CD8-positive, alpha-beta memory T cell (primary cell): ENCODE measurements around the gene GBP6. TPM values are rescaled to one million over a fixed set of nuclear protein-coding genes. Genes with fewer than 3 reads are reported as not detected.
"Not testable (repeated sequence)": the region's sequence is repeated elsewhere in the genome, so short reads cannot be mapped to it uniquely, and the experiment has no call there.

Experiments used
- CTCF ChIA-PET: fragments of 350-600 bp; sonication (Branson Sonifier 250); formaldehyde crosslinking; loops from one replicate; lab custom pipeline; 2021; ENCODE audit warnings: antibody characterized with exemption; lab: Charles Lee
- POLR2A ChIA-PET: fragments of 350-600 bp; sonication (Branson Sonifier 250); formaldehyde crosslinking; loops from one replicate; lab custom pipeline; 2021; ENCODE audit warnings: antibody characterized with exemption; lab: Charles Lee
- DNase-seq, 5 donors: peaks; one replicate each; pipeline versions ENCODE4 v3.0.0 to v3.0.0-alpha.2; 2020 to 2022; ENCODE audit warnings: mixed read lengths in 1 of 5
- H3K27ac ChIP-seq: one replicate; pipeline ENCODE4 v1.7.0; 2013; ENCODE audit warnings: low read depth, mild to moderate bottlenecking, low read length, moderate library complexity
- H3K27me3 ChIP-seq: 2 replicates; pipeline ENCODE4 v1.7.0; 2013; ENCODE audit warnings: low read length, mild to moderate bottlenecking; ENCODE audit not compliant: insufficient read depth, poor library complexity, severe bottlenecking
- H3K36me3 ChIP-seq: 2 replicates; pipeline ENCODE4 v1.7.0; 2013; ENCODE audit warnings: mild to moderate bottlenecking, low read length, moderate library complexity; ENCODE audit not compliant: insufficient read depth
- H3K4me1 ChIP-seq: 2 replicates; pipeline ENCODE4 v1.7.0; 2013; ENCODE audit warnings: mild to moderate bottlenecking, low read length, moderate library complexity; ENCODE audit not compliant: insufficient read depth
- H3K4me3 ChIP-seq: 2 replicates; pipeline ENCODE4 v1.7.0; 2013; ENCODE audit warnings: mild to moderate bottlenecking, low read length
- H3K9me3 ChIP-seq: 2 replicates; pipeline ENCODE4 v1.7.0; 2013; ENCODE audit warnings: mild to moderate bottlenecking, low read length
- H3K27ac Mint-ChIP-seq, 8 donors: one replicate each; pipeline ENCODE4 v1.8.0; 2020 to 2021; ENCODE audit warnings: mixed read lengths in 8 of 8, mild to moderate bottlenecking in 6 of 8, inconsistent platforms in 3 of 8, moderate library complexity in 3 of 8
- H3K27me3 Mint-ChIP-seq, 2 donors: one replicate each; pipeline ENCODE4 v1.8.0; 2020 to 2021; ENCODE audit warnings: mixed read lengths in 2 of 2, mild to moderate bottlenecking in 1 of 2, moderate library complexity in 1 of 2
- H3K36me3 Mint-ChIP-seq, 3 donors: one replicate each; pipeline ENCODE4 v1.8.0; 2020 to 2021; ENCODE audit warnings: mixed read lengths in 3 of 3, inconsistent platforms in 1 of 3, mild to moderate bottlenecking in 1 of 3
- H3K4me1 Mint-ChIP-seq, 3 donors: one replicate each; pipeline ENCODE4 v1.8.0; 2020 to 2021; ENCODE audit warnings: mixed read lengths in 3 of 3, inconsistent platforms in 1 of 3, mild to moderate bottlenecking in 1 of 3
- H3K4me3 Mint-ChIP-seq, 7 donors: one replicate each; pipeline ENCODE4 v1.8.0; 2020 to 2021; ENCODE audit warnings: mixed read lengths in 7 of 7, mild to moderate bottlenecking in 6 of 7, moderate library complexity in 4 of 7, inconsistent platforms in 2 of 7
- H3K9me3 Mint-ChIP-seq, 5 donors: one replicate each; pipeline ENCODE4 v1.8.0; 2020 to 2022; ENCODE audit warnings: mixed read lengths in 5 of 5, mild to moderate bottlenecking in 3 of 5, moderate library complexity in 2 of 5, inconsistent platforms in 1 of 5
- polyA plus RNA-seq: library from polyadenylated mRNA; unstranded; fragments of 300-500 nt; fragmentation: Illumina TruSeq; gene quantifications from one replicate; pipeline ENCODE4 v1.2.3, GENCODE V29; 2021
- total RNA-seq, 2 experiments: library from RNA; stranded (reverse); gene quantifications; one replicate each; pipeline ENCODE4 v1.2.3, GENCODE V29; 2021

Gene GBP6
- total and polyA plus RNA-seq, 3 experiments from 2014 or later = 0.13 to 0.63 (median 0.22) TPM

GRCh38 chr1:89345479-89345878, 18.4 kb upstream of the GBP6 start:
- H3K36me3 Mint-ChIP-seq = peaks cover 0 to 13% (median 0%) of the 10 kb centered on the region in 3 donors
- H3K9me3 Mint-ChIP-seq, H3K36me3 ChIP-seq, CTCF ChIA-PET, H3K4me3 Mint-ChIP-seq, H3K4me3 ChIP-seq, H3K27me3 Mint-ChIP-seq, H3K27me3 ChIP-seq, H3K4me1 ChIP-seq, H3K9me3 ChIP-seq, H3K4me1 Mint-ChIP-seq, POLR2A ChIA-PET, H3K27ac ChIP-seq, DNase-seq: not testable (repeated sequence)
- H3K27ac Mint-ChIP-seq = peak overlapping the region in 1 of 8 donors; percentile 17

- H3K27me3 ChIP-seq = no peaks in the 10 kb centered on the region
- H3K9me3 ChIP-seq = no peaks in the 10 kb centered on the region
- H3K4me3 ChIP-seq = no peak overlapping the region
- H3K27ac Mint-ChIP-seq = peak overlapping the region in 1 of 8 donors; percentile 7
- no peak overlapping the region for H3K4me3 Mint-ChIP-seq
- no peak overlapping the region for H3K27ac ChIP-seq
- POLR2A ChIA-PET = no interaction called here
- H3K4me1 ChIP-seq = no peaks in the 10 kb centered on the region
- H3K36me3 ChIP-seq = no peaks in the 10 kb centered on the region
- peaks cover 0 to 13% (median 0%) of the 10 kb centered on the region in 3 donors for H3K36me3 Mint-ChIP-seq
- no peak for DNase-seq
- peaks cover 0 to 4% of the 10 kb centered on the region in 2 donors for H3K27me3 Mint-ChIP-seq
- H3K9me3 Mint-ChIP-seq = no peaks in the 10 kb centered on the region
- CTCF ChIA-PET = no interaction called here
- H3K4me1 Mint-ChIP-seq = peaks cover 2 to 16% (median 5%) of the 10 kb centered on the region in 3 donors
Observed at GRCh38 chr1:89347296-89347695, 16.6 kb upstream of the GBP6 start.

- Mint-ChIP-seq H3K27me3 (peaks cover 0 to 4% of the 10 kb centered on the region in 2 donors), H3K9me3 (no peaks in the 10 kb centered on the region), H3K4me3 (no peak overlapping the region), H3K27ac (peak overlapping the region in 1 of 8 donors; percentile 30), H3K4me1 (peaks cover 9 to 25% (median 13%) of the 10 kb centered on the region in 3 donors), H3K36me3 (peaks cover 0 to 7% (median 0%) of the 10 kb centered on the region in 3 donors)
- Histone ChIP-seq H3K36me3 (no peaks in the 10 kb centered on the region), H3K9me3 (no peaks in the 10 kb centered on the region), H3K4me1 (no peaks in the 10 kb centered on the region), H3K4me3 (no peak overlapping the region), H3K27me3 (no peaks in the 10 kb centered on the region), H3K27ac (no peak overlapping the region)
- ChIA-PET CTCF (interaction anchor here (0.9 kb wide), 1 partner anchor 8 kb away, joined by 4 read pairs; no protein-coding TSS in a partner anchor), POLR2A (no interaction called here)
- DNase-seq = no peak
Observed at GRCh38 chr1:89350298-89350697, 13.6 kb upstream of the GBP6 start.

GRCh38 chr1:89351597-89352311, 12.1 kb upstream of the GBP6 start:
- Mint-ChIP-seq H3K36me3 (peaks cover 0 to 5% (median 0%) of the 10 kb centered on the region in 3 donors), H3K27me3 (peaks cover 0 to 4% of the 10 kb centered on the region in 2 donors), H3K4me1 (peaks cover 9 to 34% (median 26%) of the 10 kb centered on the region in 3 donors), H3K9me3 (no peaks in the 10 kb centered on the region), H3K4me3 (no peak overlapping the region), H3K27ac (no peak overlapping the region)
- Histone ChIP-seq H3K27ac (no peak overlapping the region), H3K36me3 (no peaks in the 10 kb centered on the region), H3K4me3 (no peak overlapping the region), H3K9me3 (no peaks in the 10 kb centered on the region), H3K27me3 (no peaks in the 10 kb centered on the region), H3K4me1 (no peaks in the 10 kb centered on the region)
- DNase-seq = peak in 1 of 5 donors; percentile 6
- ChIA-PET POLR2A (interaction anchor here (0.5 kb wide), 1 partner anchor 592 kb away, joined by 3 read pairs; no protein-coding TSS in a partner anchor), CTCF (no interaction called here)

- no peaks in the 10 kb centered on the region for H3K9me3 Mint-ChIP-seq
- H3K27me3 Mint-ChIP-seq = peaks cover 0 to 4% of the 10 kb centered on the region in 2 donors
- CTCF ChIA-PET = no interaction called here
- no peak overlapping the region for H3K4me3 Mint-ChIP-seq
- peaks cover 14 to 39% (median 30%) of the 10 kb centered on the region in 3 donors for H3K4me1 Mint-ChIP-seq
- Histone ChIP-seq H3K4me3 (no peak overlapping the region), H3K36me3 (no peaks in the 10 kb centered on the region), H3K27ac (no peak overlapping the region), H3K9me3 (no peaks in the 10 kb centered on the region), H3K4me1 (no peaks in the 10 kb centered on the region), H3K27me3 (no peaks in the 10 kb centered on the region)
- H3K27ac Mint-ChIP-seq = no peak overlapping the region
- H3K36me3 Mint-ChIP-seq = no peaks in the 10 kb centered on the region
- DNase-seq = no peak
- POLR2A ChIA-PET = interaction anchor here (0.5 kb wide), 1 partner anchor 592 kb away, joined by 3 read pairs; no protein-coding TSS in a partner anchor
Observed at GRCh38 chr1:89352421-89352820, 11.4 kb upstream of the GBP6 start.

- Histone ChIP-seq H3K9me3 (no peaks in the 10 kb centered on the region), H3K36me3 (no peaks in the 10 kb centered on the region), H3K4me1 (peaks cover 12% of the 10 kb centered on the region), H3K27ac (no peak overlapping the region), H3K4me3 (no peak overlapping the region), H3K27me3 (no peaks in the 10 kb centered on the region)
- Mint-ChIP-seq H3K36me3 (no peaks in the 10 kb centered on the region), H3K4me1 (peaks cover 22 to 52% (median 44%) of the 10 kb centered on the region in 3 donors), H3K9me3 (no peaks in the 10 kb centered on the region), H3K4me3 (no peak overlapping the region), H3K27ac (no peak overlapping the region), H3K27me3 (no peaks in the 10 kb centered on the region)
- no peak for DNase-seq
- ChIA-PET CTCF (interaction anchor here (0.7 to 3.5 kb wide), 2 partner anchors 68 to 370 kb away, joined by 4 to 12 read pairs; no protein-coding TSS in a partner anchor), POLR2A (interaction anchor here (1.0 kb wide), 1 partner anchor 84 kb away, joined by 3 read pairs; no protein-coding TSS in a partner anchor)
Observed at GRCh38 chr1:89354205-89354604, 9.7 kb upstream of the GBP6 start.

- Histone ChIP-seq H3K27ac (no peak overlapping the region), H3K36me3 (no peaks in the 10 kb centered on the region), H3K4me3 (no peak overlapping the region), H3K9me3 (no peaks in the 10 kb centered on the region), H3K4me1 (peaks cover 12% of the 10 kb centered on the region), H3K27me3 (no peaks in the 10 kb centered on the region)
- ChIA-PET CTCF (interaction anchor here (0.7 to 4.9 kb wide), 4 partner anchors 69 to 371 kb away, joined by 4 to 38 read pairs (median 8); no protein-coding TSS in a partner anchor), POLR2A (interaction anchor here (0.7 to 1.0 kb wide), 2 partner anchors 23 to 85 kb away, joined by 3 to 4 read pairs; no protein-coding TSS in a partner anchor)
- DNase-seq = no peak
- Mint-ChIP-seq H3K4me1 (peaks cover 22 to 51% (median 44%) of the 10 kb centered on the region in 3 donors), H3K27me3 (no peaks in the 10 kb centered on the region), H3K4me3 (no peak overlapping the region), H3K36me3 (no peaks in the 10 kb centered on the region), H3K9me3 (no peaks in the 10 kb centered on the region), H3K27ac (peak overlapping the region in 2 of 8 donors; percentile 7 to 11)
Observed at GRCh38 chr1:89355056-89355455, 8.8 kb upstream of the GBP6 start.
